ENCODE measurements around the gene EFNB1. TPM values are rescaled to one million over a fixed set of nuclear protein-coding genes. Genes with fewer than 3 reads are reported as not detected.

Gene EFNB1
- total and polyA plus RNA-seq, 2 donors (not counting 1 experiment from before 2014, with no cell fraction given) = 1.5 to 3.2 TPM

DNA sequence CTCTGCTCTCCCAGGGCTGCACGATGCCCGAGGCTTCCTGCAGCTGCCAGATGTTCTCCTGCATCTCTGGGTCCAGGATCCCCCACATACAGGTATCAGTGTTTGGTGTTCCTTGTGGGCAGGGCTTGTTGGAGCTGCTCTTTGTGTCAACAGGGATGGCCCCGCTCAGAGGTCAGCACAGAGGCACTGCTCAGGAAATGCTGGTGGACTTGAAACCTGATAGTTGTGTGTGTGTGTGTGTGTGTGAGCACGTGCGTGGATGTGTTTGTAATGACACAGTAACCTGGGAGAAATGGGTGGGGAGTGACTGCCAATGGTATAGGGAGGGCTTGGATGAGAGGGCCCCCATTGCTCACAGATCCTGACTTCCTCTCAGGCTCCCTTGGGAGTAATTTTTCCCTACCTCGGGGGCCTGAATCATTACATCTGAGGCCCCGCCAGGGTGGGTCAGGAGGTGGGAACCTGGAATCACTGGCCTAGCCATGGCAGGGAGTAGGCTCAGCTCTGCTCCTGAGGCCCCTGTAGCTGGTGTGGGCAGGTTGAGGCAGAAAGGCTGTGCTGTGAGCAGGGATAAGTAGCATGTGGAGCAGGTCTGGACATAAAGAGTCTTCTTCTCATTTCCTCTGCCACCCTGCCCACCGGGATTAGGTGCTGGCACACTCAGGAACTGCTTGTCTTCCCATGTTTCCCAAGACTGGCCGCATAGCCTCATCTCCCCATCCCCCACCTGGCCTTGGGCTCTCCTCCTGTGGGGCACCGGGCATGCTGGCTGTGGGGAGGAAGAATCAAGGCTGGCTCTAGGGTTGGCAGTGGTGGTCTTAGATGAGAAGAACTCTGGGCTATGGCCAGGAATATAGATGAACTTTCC, 2.5 kb upstream of the EFNB1 start:
- Histone ChIP-seq H3K4me1 (ENCODE audit: control insufficient read depth in 2 of 2, insufficient read depth in 2 of 2, low read length in 2 of 2) (peaks cover 8 to 25% of the 10 kb centered on the region in 2 donors), H4K20me1 (ENCODE audit: control insufficient read depth, insufficient read depth, low read length, poor library complexity, severe bottlenecking) (peaks cover 8% of the 10 kb centered on the region), H2AFZ (ENCODE audit: insufficient read depth, low read depth, low read length, poor library complexity, severe bottlenecking) (no peak overlapping the region), H3K27me3 (replicated peaks in 1 of 4; ENCODE audit: control extremely low read depth in 1 of 4, control insufficient read depth in 3 of 4, insufficient read depth in 4 of 4, low read length in 3 of 4) (peaks cover 0 to 11% (median 4%) of the 10 kb centered on the region in 4 experiments), H3K36me3 (replicated peaks in 1 of 2; ENCODE audit: control extremely low read depth in 1 of 2, control insufficient read depth in 1 of 2, extremely low read depth in 1 of 2, insufficient read depth in 2 of 2, low read length in 1 of 2) (no peaks in the 10 kb centered on the region), H3K9ac (ENCODE audit: low read length) (no peak overlapping the region), H3K27ac (ENCODE audit: low read length in 2 of 2) (no peak overlapping the region), H3K4me3 (ENCODE audit: control extremely low read depth in 1 of 5, extremely low read depth in 1 of 5, insufficient read depth in 1 of 5, low read depth in 2 of 5, low read length in 4 of 5) (no peak overlapping the region), H3K9me3 (ENCODE audit: control extremely low read depth in 1 of 3, control insufficient read depth in 2 of 3, insufficient read depth in 1 of 3, low read length in 2 of 3) (no peaks in the 10 kb centered on the region), H3K79me2 (ENCODE audit: control insufficient read depth, insufficient read depth, low read length) (no peaks in the 10 kb centered on the region), H3K4me2 (replicated peaks; ENCODE audit: low read depth, low read length, poor library complexity, severe bottlenecking) (no peak overlapping the region)
- intact Hi-C loops (cut with micrococcal nuclease) = loop anchor here (5.0 to 10.0 kb wide), 4 partner anchors 312 to 1616 kb away; partner anchors contain the start of genes DLG3 and EDA
- WGBS (ENCODE audit: insufficient coverage) = 83% methylated on average over 1 of the region's 10 CpGs
- ATAC-seq (ENCODE audit: low read depth) = no peak
- peaks cover 14% of the 10 kb centered on the region for H3K4me1 Mint-ChIP-seq
- H3K4me3 Mint-ChIP-seq = no peak overlapping the region
- H3K9me3 Mint-ChIP-seq (ENCODE audit: insufficient read depth) = no peaks in the 10 kb centered on the region
- H3K27me3 Mint-ChIP-seq = no peaks in the 10 kb centered on the region
- TF ChIP-seq EZH2 (IDR thresholded peaks at IDR 0.05; ENCODE audit: borderline replicate concordance, insufficient read depth, low read depth, low read length, poor library complexity, severe bottlenecking) (no peak), CTCF (IDR thresholded peaks at IDR 0.05) (no peak)
- H3K27ac Mint-ChIP-seq = no peak overlapping the region
- ChIA-PET CTCF (interaction anchor here (2.1 to 4.1 kb wide), 3 partner anchors 395 to 462 kb away, joined by 11 to 48 read pairs (median 33); no protein-coding TSS in a partner anchor), POLR2A (no interaction called here)
- no peak for DNase-seq

- CTCF ChIA-PET = interaction anchor here (0.8 to 4.1 kb wide), 18 partner anchors 9 to 1838 kb away, joined by 3 to 48 read pairs (median 4); partner anchors contain the start of gene PJA1
- Mint-ChIP-seq H3K4me3 (peak overlapping the region; percentile 16), H3K27me3 (no peaks in the 10 kb centered on the region), H3K9me3 (ENCODE audit: insufficient read depth) (no peaks in the 10 kb centered on the region), H3K27ac (no peak overlapping the region), H3K4me1 (peaks cover 23% of the 10 kb centered on the region)
- Histone ChIP-seq H3K9ac (ENCODE audit: low read length) (no peak overlapping the region), H3K9me3 (ENCODE audit: control extremely low read depth in 1 of 3, control insufficient read depth in 2 of 3, insufficient read depth in 1 of 3, low read length in 2 of 3) (no peaks in the 10 kb centered on the region), H3K79me2 (ENCODE audit: control insufficient read depth, insufficient read depth, low read length) (no peaks in the 10 kb centered on the region), H3K36me3 (replicated peaks in 1 of 2; ENCODE audit: control extremely low read depth in 1 of 2, control insufficient read depth in 1 of 2, extremely low read depth in 1 of 2, insufficient read depth in 2 of 2, low read length in 1 of 2) (no peaks in the 10 kb centered on the region), H3K27ac (ENCODE audit: low read length in 2 of 2) (no peak overlapping the region), H3K4me2 (replicated peaks; ENCODE audit: low read depth, low read length, poor library complexity, severe bottlenecking) (no peak overlapping the region), H3K4me1 (ENCODE audit: control insufficient read depth in 2 of 2, insufficient read depth in 2 of 2, low read length in 2 of 2) (peaks cover 12 to 31% of the 10 kb centered on the region in 2 donors), H3K4me3 (ENCODE audit: control extremely low read depth in 1 of 5, extremely low read depth in 1 of 5, insufficient read depth in 1 of 5, low read depth in 2 of 5, low read length in 4 of 5) (no peak overlapping the region), H4K20me1 (ENCODE audit: control insufficient read depth, insufficient read depth, low read length, poor library complexity, severe bottlenecking) (peaks cover 8% of the 10 kb centered on the region), H2AFZ (ENCODE audit: insufficient read depth, low read depth, low read length, poor library complexity, severe bottlenecking) (no peak overlapping the region), H3K27me3 (replicated peaks in 1 of 4; ENCODE audit: control extremely low read depth in 1 of 4, control insufficient read depth in 3 of 4, insufficient read depth in 4 of 4, low read length in 3 of 4) (peaks cover 0 to 11% (median 4%) of the 10 kb centered on the region in 4 experiments)
- TF ChIP-seq EZH2 (IDR thresholded peaks at IDR 0.05; ENCODE audit: borderline replicate concordance, insufficient read depth, low read depth, low read length, poor library complexity, severe bottlenecking) (no peak), CTCF (IDR thresholded peaks at IDR 0.05) (no peak)
- DNase-seq (no peak), ATAC-seq (ENCODE audit: low read depth) (no peak)
- POLR2A ChIA-PET = no interaction called here
- intact Hi-C loops (cut with micrococcal nuclease) = loop anchor here (1.0 to 10.0 kb wide), 5 partner anchors 312 to 1615 kb away; partner anchors contain the start of genes DLG3 and EDA
Observed at GRCh38 chrX:68827256-68827655, 1.6 kb upstream of the EFNB1 start.
